Activated naive CD4-positive, alpha-beta T cell treated with anti-CD3 and anti-CD28 coated beads, Interleukin-2, amount 50 U/mL, for 16 hours (primary cell): ENCODE results near the gene RNF141.

Experiments used
- DNase-seq: peaks from one replicate; pipeline ENCODE4 v3.0.0-alpha.2; 2020

Gene RNF141

DNA sequence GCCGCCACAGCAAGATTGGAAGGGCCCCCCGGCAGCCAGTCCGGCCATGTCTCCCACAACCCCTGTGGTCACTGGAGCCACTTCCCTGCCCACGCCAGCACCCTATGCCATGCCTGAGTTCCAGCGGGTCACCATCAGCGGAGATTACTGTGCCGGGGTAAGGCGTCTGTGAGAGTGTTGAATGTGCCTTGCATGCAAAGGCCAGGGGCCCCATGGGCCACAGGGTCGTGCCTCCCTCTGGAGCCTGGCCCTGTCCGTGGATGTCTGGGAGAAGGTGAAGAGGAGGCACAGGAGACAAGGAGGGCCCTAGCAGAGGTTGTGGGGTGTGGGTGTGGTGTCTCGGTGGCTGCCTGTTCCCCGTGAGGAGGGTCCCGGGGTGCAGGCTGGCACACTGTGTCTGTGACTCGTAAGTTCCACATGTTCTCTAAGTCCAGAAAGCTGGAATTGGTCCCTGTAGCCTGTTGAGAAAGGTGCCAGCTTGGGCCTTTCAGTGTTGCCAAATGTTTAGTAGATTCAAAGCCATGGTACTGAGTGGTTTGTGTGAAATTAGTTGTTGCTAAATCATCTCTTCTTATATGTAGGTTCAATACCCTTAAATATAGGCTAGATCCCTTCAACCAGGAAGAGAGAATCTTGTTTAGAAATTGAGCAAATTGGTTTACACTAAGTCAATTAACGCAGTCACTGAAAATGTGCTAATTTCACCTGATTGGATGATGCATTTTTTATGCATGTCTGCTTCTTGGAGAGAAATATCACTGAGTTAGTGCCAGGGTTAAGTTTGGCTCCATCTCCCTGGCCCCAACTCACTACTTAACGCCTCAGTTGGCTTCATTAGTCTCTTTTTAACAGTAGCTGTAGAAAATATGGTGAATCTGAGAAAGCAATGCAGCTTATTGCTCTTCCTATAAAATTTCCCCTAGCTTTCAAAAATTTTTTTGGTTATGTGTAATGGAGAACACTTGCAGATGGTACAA, 62.1 kb downstream of the RNF141 start:
- DNase-seq, result no peak

- no peak for DNase-seq
These were observed 62.9 kb downstream of the RNF141 start for GRCh38 chr11:10478066-10478465.

DNA sequence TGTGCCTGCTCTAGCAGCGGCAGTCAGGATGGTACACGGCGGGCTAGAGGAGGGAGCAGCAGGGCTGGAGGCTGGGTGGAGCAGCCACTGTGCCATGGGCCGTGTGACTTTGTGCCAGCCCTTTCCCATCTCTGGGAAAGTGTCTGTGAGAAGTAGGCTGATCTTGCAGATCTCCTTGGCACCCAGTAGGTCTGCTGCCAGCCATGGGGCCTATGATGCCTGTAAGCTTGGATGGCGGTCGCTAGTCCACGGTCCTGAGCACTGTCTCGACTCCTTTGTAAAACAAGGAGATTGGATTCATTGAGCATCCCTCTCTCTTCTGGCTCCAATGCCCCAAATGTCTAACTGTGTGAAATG, 63.3 kb downstream of the RNF141 start:
- no peak for DNase-seq

DNA sequence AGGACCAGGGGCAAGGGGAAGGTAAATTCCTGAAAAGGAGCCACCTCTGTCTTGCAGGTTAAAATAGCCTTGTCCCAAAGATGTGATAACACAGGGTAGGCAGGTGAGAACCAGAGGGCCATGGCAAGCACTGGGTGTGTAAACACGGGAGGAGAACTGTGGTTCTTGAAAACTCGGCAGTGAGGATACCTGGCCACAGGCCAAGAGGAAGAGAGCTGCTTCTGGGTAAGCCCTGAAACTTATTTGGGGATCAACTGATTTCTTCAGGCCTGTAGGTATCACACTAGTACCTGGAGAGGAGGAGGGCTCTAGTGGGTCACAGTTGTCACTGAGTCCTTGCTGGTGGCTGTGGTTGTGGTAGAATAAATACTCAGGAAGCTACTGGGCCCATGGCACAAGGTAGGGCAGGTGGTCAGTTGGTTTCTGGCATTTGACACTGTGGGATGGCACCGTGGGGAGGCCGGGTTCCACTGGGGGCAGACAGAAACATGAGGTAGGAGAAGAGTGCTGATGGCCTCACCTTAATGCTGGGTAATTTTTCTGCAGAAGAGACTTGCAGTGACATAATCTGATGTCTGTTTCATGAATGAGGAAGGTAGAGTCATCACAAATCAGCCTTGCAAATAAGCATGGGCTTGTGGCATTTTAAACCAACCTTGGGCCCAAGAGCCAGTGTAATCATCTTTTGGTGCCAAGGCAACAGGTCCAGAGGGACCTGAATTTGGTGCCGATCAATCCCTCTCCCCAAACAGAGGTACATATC, 63.9 kb downstream of the RNF141 start:
- no peak for DNase-seq

- DNase-seq, result no peak
These were observed 64.6 kb downstream of the RNF141 start for GRCh38 chr11:10476342-10476741.

- DNase-seq, result no peak
These were observed 66.4 kb downstream of the RNF141 start for GRCh38 chr11:10474551-10474950.

DNA sequence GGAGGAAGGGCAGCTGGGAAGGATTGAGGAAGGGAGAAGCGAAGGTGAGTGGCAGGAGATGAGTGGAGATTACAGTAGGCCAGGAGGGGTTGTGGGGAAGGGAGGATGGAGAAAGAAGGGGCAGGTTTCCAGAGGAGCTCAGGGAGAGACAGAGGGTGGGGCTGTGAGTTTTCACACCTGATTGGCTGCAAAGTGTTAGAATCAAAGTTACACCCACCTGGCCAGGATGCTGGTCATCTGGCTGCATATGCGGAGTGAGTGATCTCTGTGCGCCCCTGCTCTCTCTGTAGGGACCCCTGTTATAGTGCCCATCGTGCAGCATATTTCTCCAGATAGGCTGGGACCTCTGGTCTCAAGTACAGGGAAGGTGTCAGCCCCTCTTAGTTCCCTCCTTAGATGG, 67.6 kb downstream of the RNF141 start:
- no peak for DNase-seq

DNA sequence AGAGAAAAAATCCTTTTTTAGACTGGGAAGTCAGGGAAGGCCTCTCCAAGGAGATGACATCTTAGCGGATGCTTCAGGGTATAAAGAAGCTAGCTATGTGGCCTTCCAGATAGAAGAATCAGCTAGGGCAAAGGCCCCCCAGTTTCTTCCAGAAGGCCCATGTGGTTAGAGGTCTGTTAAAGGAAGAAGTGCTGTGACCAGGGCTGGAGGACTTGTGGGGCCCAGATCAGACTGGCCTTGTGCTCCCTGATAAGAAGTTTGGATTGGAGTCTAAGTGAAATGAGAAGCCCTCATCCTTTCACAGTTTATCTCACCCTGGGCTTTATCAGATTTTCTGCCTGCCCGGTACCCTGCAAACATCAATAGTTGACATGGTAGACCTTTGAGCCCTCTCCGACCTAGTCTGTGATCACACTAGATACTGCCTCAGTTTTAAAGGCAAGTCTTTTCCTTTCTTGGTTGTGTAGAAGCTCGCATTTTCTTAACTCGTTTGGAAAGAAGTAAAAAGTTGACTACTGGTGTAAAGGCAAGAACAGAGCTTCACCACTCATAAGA, 78.2 kb downstream of the RNF141 start:
- DNase-seq, result no peak
